HCT116 (cell line): ENCODE data around the gene FTSJ1. TPM values are rescaled to one million over a fixed set of nuclear protein-coding genes. Genes with fewer than 3 reads are reported as not detected.

Experiments used
- ATAC-seq: fragments of 200-7000 bp; cut with Tn5 transposase; 2 replicates; pipeline ENCODE4 v1.9.1; 2020; ENCODE audit warnings: mild to moderate bottlenecking, moderate library complexity
- BruUV-seq: library from RNA; stranded (reverse); fragments of 400-500 nt; replicated peaks from 2 replicates; lab custom pipeline; 2021; lab: Mats Ljungman, UMichigan
- CTCF ChIA-PET: fragments of 300-600 bp; sonication (Branson Sonifier 250); formaldehyde crosslinking; loops from one replicate; lab custom pipeline; 2021; ENCODE audit warnings: antibody characterized with exemption; lab: Charles Lee
- POLR2A ChIA-PET: fragments of 300-600, 350-600 bp; sonication (Branson Sonifier 250); formaldehyde crosslinking; loops from one replicate; lab custom pipeline; 2021; ENCODE audit warnings: antibody characterized with exemption; lab: Charles Lee
- RAD21 ChIA-PET, 2 experiments: fragments of 300-600 bp; sonication (Branson Sonifier 250); formaldehyde crosslinking; loops; one replicate each; lab custom pipeline; 2023; ENCODE audit warnings: low total read pairs in 2 of 2; ENCODE audit not compliant: uncharacterized antibody in 2 of 2, unreplicated experiment in 2 of 2, low non-redundant PET in 1 of 2; lab: Charles Lee
- DNase-seq: peaks from one replicate; pipeline ENCODE4 v3.0.0-alpha.2; 2010; ENCODE audit warnings: low read depth, low spot score
- H2AFZ ChIP-seq: fragments of 200-600 bp; shearing (Covaris generic), sonication (generic); 2 replicates; pipeline ENCODE4 v1.6.1; 2017; ENCODE audit warnings: low read depth, mixed run types, mixed read lengths, antibody characterized with exemption, low read length; ENCODE audit not compliant: poor library complexity, severe bottlenecking
- H3K27ac ChIP-seq: 2 replicates; pipeline ENCODE4 v1.5.1; 2012; ENCODE audit warnings: low read depth, low read length
- H3K27me3 ChIP-seq: fragments of 200-600 bp; sonication (generic); 2 replicates; pipeline ENCODE4 v1.6.1; 2016; ENCODE audit warnings: mixed run types, low read length, mixed read lengths; ENCODE audit not compliant: insufficient read depth
- H3K36me3 ChIP-seq, 2 experiments: fragments of 200-500 bp in 1 of 2; fragments of 200-600 bp in 1 of 2; sonication (Bioruptor generic) in 1 of 2; sonication (generic) in 1 of 2; 2 replicates each; pipeline versions ENCODE4 v1.5.1 to v1.6.1; 2014 to 2016; ENCODE audit warnings: low read length in 2 of 2, inconsistent platforms in 1 of 2, mixed read lengths in 1 of 2, mixed run types in 1 of 2; ENCODE audit not compliant: insufficient read depth in 2 of 2, control insufficient read depth in 1 of 2
- H3K4me1 ChIP-seq, 2 experiments: fragments of 200-600 bp in 1 of 2; sonication (generic) in 1 of 2; 2 replicates each; pipeline versions ENCODE4 v1.5.1 to v1.6.1; 2012 to 2017; ENCODE audit warnings: low read length in 2 of 2, inconsistent platforms in 1 of 2, mild to moderate bottlenecking in 1 of 2, mixed read lengths in 1 of 2, mixed run types in 1 of 2, moderate library complexity in 1 of 2; ENCODE audit not compliant: insufficient read depth in 2 of 2, control insufficient read depth in 1 of 2
- H3K4me2 ChIP-seq: fragments of 200-600 bp; sonication (generic); 2 replicates; pipeline ENCODE4 v1.6.1; 2017; ENCODE audit warnings: mixed run types, low read length, mixed read lengths
- H3K4me3 ChIP-seq, 2 experiments: fragments of 200-600 bp in 1 of 2; sonication (generic) in 1 of 2; replicated peaks in 1 of 2; 2 replicates each; pipeline ENCODE4 v1.5.1; 2011 to 2016; ENCODE audit warnings: low read length in 2 of 2, control low read depth in 1 of 2, low read depth in 1 of 2, mild to moderate bottlenecking in 1 of 2, mixed read lengths in 1 of 2, mixed run types in 1 of 2
- H3K79me2 ChIP-seq: fragments of 200-600 bp; sonication (generic); 2 replicates; pipeline ENCODE4 v1.6.1; 2017; ENCODE audit warnings: mild to moderate bottlenecking, mixed run types, low read length, moderate library complexity, mixed read lengths; ENCODE audit not compliant: insufficient read depth
- H3K9ac ChIP-seq: fragments of 200-600 bp; sonication (generic); 2 replicates; pipeline ENCODE4 v1.6.1; 2016; ENCODE audit warnings: low read length, mixed read lengths
- H3K9me2 ChIP-seq: fragments of 200-600 bp; sonication (generic), shearing (Covaris generic); 2 replicates; pipeline ENCODE4 v1.6.1; 2017; ENCODE audit warnings: mixed run types, mild to moderate bottlenecking, moderate library complexity; ENCODE audit not compliant: insufficient read depth
- H3K9me3 ChIP-seq, 2 experiments: fragments of 200-500 bp in 1 of 2; fragments of 200-600 bp in 1 of 2; sonication (Bioruptor generic) in 1 of 2; sonication (generic) in 1 of 2; 2 replicates each; pipeline ENCODE4 v1.6.1; 2014 to 2017; ENCODE audit warnings: low read length in 2 of 2, mixed read lengths in 2 of 2, inconsistent platforms in 1 of 2, low read depth in 1 of 2, mild to moderate bottlenecking in 1 of 2, mixed run types in 1 of 2, moderate library complexity in 1 of 2; ENCODE audit not compliant: control insufficient read depth in 1 of 2, insufficient read depth in 1 of 2
- H4K20me1 ChIP-seq: fragments of 200-600 bp; sonication (generic), shearing (Covaris generic); 2 replicates; pipeline ENCODE4 v1.6.1; 2017; ENCODE audit warnings: mixed run types, mild to moderate bottlenecking, moderate library complexity; ENCODE audit not compliant: insufficient read depth
- CEBPB ChIP-seq: IDR thresholded peaks from 2 replicates; pipeline ENCODE4 v1.6.1; 2012; ENCODE audit warnings: low read depth
- EGR1 ChIP-seq: IDR thresholded peaks from 2 replicates; pipeline ENCODE4 v1.6.1; 2012; ENCODE audit warnings: low read depth
- POLR2AphosphoS5 ChIP-seq: IDR thresholded peaks from 2 replicates; pipeline ENCODE4 v1.6.1; 2011; ENCODE audit warnings: mild to moderate bottlenecking, low read depth, low read length, moderate library complexity
- SP1 ChIP-seq: IDR thresholded peaks from 2 replicates; pipeline ENCODE4 v1.6.1; 2012; ENCODE audit warnings: low read depth
- YY1 ChIP-seq: IDR thresholded peaks from 2 replicates; pipeline ENCODE4 v1.6.1; 2011; ENCODE audit warnings: low read length, low read depth, moderate library complexity, mild to moderate bottlenecking; ENCODE audit not compliant: insufficient replicate concordance; ENCODE audit errors: extremely low read depth
- intact Hi-C: fragments of 100-400 bp; cut with micrococcal nuclease; formaldehyde crosslinking; loops from 2 replicates; pipeline ENCODE4 v1.10.0; 2022
- total RNA-seq: library from RNA; stranded (reverse); gene quantifications from one replicate; pipeline ENCODE4 v1.2.1, GENCODE V29; 2021; ENCODE audit not compliant: unreplicated experiment
- TF ChIP-seq, protein P1 (sequence below): IDR thresholded peaks from 2 replicates; pipeline ENCODE4 v1.6.1; 2011; ENCODE audit warnings: mild to moderate bottlenecking, low read length, moderate library complexity; ENCODE audit not compliant: insufficient replicate concordance; ENCODE audit errors: extremely low read depth
- TF ChIP-seq, protein P2 (sequence below): IDR thresholded peaks from 2 replicates; pipeline ENCODE4 v1.6.1; 2012; ENCODE audit warnings: low read depth
- TF ChIP-seq, protein P3 (sequence below), 3 experiments: fragments of 200-600 bp in 1 of 3; sonication (generic) in 1 of 3; IDR thresholded peaks in 2 of 3; conservative IDR thresholded peaks in 1 of 3; 2 replicates each; pipeline ENCODE4 v1.5.1; 2012 to 2017; ENCODE audit warnings: low read depth in 2 of 3, low read length in 2 of 3, antibody characterized with exemption in 1 of 3, borderline replicate concordance in 1 of 3, control low read depth in 1 of 3, mild to moderate bottlenecking in 1 of 3, mixed read lengths in 1 of 3, mixed run types in 1 of 3, moderate library complexity in 1 of 3; ENCODE audit not compliant: insufficient read depth in 1 of 3

FTSJ1 gene
- total RNA-seq, 1 experiment from 2014 or later: 64.9 TPM

- Histone ChIP-seq H2AFZ (no peak within 1 kb of the TSS), H4K20me1 (no peaks in the 10 kb centered on the region), H3K79me2 (peaks cover 12% of the 10 kb centered on the region), H3K4me3 (peak within 1 kb of the TSS; percentile 77 to 82), H3K4me1 (peaks cover 4 to 10% of the 10 kb centered on the region in 2 experiments; a peak in 3 of 4 replicates), H3K9me2 (no peaks in the 10 kb centered on the region), H3K27me3 (no peaks in the 10 kb centered on the region), H3K4me2 (peak within 1 kb of the TSS; percentile 79), H3K27ac (peak within 1 kb of the TSS; percentile 75), H3K36me3 (0 out of 4 replicates have a peak, but pooled peaks cover 0 to 6% of the 10 kb centered on the region in 2 experiments), H3K9me3 (no peaks in the 10 kb centered on the region), H3K9ac (peak within 1 kb of the TSS; percentile 87)
- ATAC-seq (peak; percentile 95), DNase-seq (peak; percentile 88)
- ChIA-PET RAD21 (no interaction called here), CTCF (no interaction called here), POLR2A (interaction anchor here (1.0 to 1.1 kb wide), 2 partner anchors 17 to 18 kb away, joined by 3 to 4 read pairs; partner anchors contain the start of gene TBC1D25)
- intact Hi-C loops: no loop called here
- TF ChIP-seq, protein P1, sequence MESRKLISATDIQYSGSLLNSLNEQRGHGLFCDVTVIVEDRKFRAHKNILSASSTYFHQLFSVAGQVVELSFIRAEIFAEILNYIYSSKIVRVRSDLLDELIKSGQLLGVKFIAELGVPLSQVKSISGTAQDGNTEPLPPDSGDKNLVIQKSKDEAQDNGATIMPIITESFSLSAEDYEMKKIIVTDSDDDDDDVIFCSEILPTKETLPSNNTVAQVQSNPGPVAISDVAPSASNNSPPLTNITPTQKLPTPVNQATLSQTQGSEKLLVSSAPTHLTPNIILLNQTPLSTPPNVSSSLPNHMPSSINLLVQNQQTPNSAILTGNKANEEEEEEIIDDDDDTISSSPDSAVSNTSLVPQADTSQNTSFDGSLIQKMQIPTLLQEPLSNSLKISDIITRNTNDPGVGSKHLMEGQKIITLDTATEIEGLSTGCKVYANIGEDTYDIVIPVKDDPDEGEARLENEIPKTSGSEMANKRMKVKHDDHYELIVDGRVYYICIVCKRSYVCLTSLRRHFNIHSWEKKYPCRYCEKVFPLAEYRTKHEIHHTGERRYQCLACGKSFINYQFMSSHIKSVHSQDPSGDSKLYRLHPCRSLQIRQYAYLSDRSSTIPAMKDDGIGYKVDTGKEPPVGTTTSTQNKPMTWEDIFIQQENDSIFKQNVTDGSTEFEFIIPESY: no peak
- TF ChIP-seq CEBPB (no peak), EGR1 (peak; percentile 66), POLR2AphosphoS5 (peak; percentile 57), SP1 (peak; percentile 77), YY1 (peak; percentile 49)
- TF ChIP-seq, protein P2, sequence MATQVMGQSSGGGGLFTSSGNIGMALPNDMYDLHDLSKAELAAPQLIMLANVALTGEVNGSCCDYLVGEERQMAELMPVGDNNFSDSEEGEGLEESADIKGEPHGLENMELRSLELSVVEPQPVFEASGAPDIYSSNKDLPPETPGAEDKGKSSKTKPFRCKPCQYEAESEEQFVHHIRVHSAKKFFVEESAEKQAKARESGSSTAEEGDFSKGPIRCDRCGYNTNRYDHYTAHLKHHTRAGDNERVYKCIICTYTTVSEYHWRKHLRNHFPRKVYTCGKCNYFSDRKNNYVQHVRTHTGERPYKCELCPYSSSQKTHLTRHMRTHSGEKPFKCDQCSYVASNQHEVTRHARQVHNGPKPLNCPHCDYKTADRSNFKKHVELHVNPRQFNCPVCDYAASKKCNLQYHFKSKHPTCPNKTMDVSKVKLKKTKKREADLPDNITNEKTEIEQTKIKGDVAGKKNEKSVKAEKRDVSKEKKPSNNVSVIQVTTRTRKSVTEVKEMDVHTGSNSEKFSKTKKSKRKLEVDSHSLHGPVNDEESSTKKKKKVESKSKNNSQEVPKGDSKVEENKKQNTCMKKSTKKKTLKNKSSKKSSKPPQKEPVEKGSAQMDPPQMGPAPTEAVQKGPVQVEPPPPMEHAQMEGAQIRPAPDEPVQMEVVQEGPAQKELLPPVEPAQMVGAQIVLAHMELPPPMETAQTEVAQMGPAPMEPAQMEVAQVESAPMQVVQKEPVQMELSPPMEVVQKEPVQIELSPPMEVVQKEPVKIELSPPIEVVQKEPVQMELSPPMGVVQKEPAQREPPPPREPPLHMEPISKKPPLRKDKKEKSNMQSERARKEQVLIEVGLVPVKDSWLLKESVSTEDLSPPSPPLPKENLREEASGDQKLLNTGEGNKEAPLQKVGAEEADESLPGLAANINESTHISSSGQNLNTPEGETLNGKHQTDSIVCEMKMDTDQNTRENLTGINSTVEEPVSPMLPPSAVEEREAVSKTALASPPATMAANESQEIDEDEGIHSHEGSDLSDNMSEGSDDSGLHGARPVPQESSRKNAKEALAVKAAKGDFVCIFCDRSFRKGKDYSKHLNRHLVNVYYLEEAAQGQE: no peak
- TF ChIP-seq, protein P3, sequence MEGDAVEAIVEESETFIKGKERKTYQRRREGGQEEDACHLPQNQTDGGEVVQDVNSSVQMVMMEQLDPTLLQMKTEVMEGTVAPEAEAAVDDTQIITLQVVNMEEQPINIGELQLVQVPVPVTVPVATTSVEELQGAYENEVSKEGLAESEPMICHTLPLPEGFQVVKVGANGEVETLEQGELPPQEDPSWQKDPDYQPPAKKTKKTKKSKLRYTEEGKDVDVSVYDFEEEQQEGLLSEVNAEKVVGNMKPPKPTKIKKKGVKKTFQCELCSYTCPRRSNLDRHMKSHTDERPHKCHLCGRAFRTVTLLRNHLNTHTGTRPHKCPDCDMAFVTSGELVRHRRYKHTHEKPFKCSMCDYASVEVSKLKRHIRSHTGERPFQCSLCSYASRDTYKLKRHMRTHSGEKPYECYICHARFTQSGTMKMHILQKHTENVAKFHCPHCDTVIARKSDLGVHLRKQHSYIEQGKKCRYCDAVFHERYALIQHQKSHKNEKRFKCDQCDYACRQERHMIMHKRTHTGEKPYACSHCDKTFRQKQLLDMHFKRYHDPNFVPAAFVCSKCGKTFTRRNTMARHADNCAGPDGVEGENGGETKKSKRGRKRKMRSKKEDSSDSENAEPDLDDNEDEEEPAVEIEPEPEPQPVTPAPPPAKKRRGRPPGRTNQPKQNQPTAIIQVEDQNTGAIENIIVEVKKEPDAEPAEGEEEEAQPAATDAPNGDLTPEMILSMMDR (IDR thresholded peaks at IDR 0.05 in 2 of 3, conservative IDR thresholded peaks at IDR 0.05 in 1 of 3; ENCODE audit: borderline replicate concordance in 1 of 3, insufficient read depth in 1 of 3, low read depth in 2 of 3, low read length in 2 of 3): no peak
- BruUV-seq: no TSS peak
Measured at GRCh38 chrX:48521353-48522243, 45.6 kb downstream of the FTSJ1 start, which contains the start of gene EBP. Gene EBP (plus strand): TSS chrX:48521808. CDS start chrX:48523772, 1,964 bp downstream.
